HepG2 (cell line): ENCODE measurements around the gene EMID1. TPM values are rescaled to one million over a fixed set of nuclear protein-coding genes. Genes with fewer than 3 reads are reported as not detected.
"Not testable (repeated sequence)": the region's sequence is repeated elsewhere in the genome, so short reads cannot be mapped to it uniquely, and the experiment has no call there.

Source experiments
- ATAC-seq: fragments of 200-7000 bp; cut with Tn5 transposase; 3 replicates; pipeline ENCODE4 v1.9.1; 2020; ENCODE audit warnings: mild to moderate bottlenecking, moderate library complexity
- BruUV-seq: library from RNA; stranded (reverse); fragments of 400-500 nt; replicated peaks from 2 replicates; lab custom pipeline; 2021; lab: Mats Ljungman, UMichigan
- CTCF ChIA-PET: fragments of 300-600 bp; formaldehyde crosslinking; extraction: SDS; loops from one replicate; lab custom pipeline; 2021; ENCODE audit warnings: low total read pairs, inconsistent platforms, low intra/inter-chr PET ratio; lab: Yijun Ruan, JAX
- POLR2A ChIA-PET: fragments of 350-600 bp; sonication (Branson Sonifier 250); formaldehyde crosslinking; loops from one replicate; lab custom pipeline; 2020; ENCODE audit warnings: antibody characterized with exemption, inconsistent platforms; lab: Yijun Ruan, JAX
- DNase-seq: peaks from one replicate; pipeline ENCODE4 v3.0.0-alpha.2; 2015; ENCODE audit warnings: low spot score
- FAIRE-seq: peaks from 3 replicates; lab custom pipeline; 2011; peaks lifted over from hg19 to GRCh38; lab: Jason Lieb, UNC
- H2AFZ ChIP-seq: one replicate; pipeline ENCODE4 v1.6.1; 2011; ENCODE audit warnings: low read length, inconsistent platforms
- H3K27ac ChIP-seq: fragments of 300-600 bp; 3 replicates; pipeline ENCODE4 v1.8.0; 2011; ENCODE audit warnings: mixed run types, mild to moderate bottlenecking, mixed read lengths, low read length, inconsistent platforms; ENCODE audit not compliant: insufficient read depth; ENCODE audit errors: extremely low read length
- H3K27me3 ChIP-seq, 2 experiments: fragments of 200-600 bp in 1 of 2; 2 replicates in 1 of 2; 3 replicates in 1 of 2; pipeline versions ENCODE4 v1.6.0 to v1.8.0; 2011; ENCODE audit warnings: low read length in 2 of 2, mild to moderate bottlenecking in 2 of 2, moderate library complexity in 2 of 2, inconsistent platforms in 1 of 2; ENCODE audit not compliant: insufficient read depth in 2 of 2, control insufficient read depth in 1 of 2
- H3K36me3 ChIP-seq, 2 experiments: fragments of 200-600 bp in 1 of 2; replicated peaks in 1 of 2; 2 replicates in 1 of 2; 3 replicates in 1 of 2; pipeline versions ENCODE4 v1.5.1 to v1.8.0; 2011; ENCODE audit warnings: low read length in 2 of 2, inconsistent platforms in 1 of 2; ENCODE audit not compliant: insufficient read depth in 2 of 2, control insufficient read depth in 1 of 2
- H3K4me1 ChIP-seq: 2 replicates; pipeline ENCODE4 v1.5.1; 2012; ENCODE audit warnings: low read length, inconsistent platforms; ENCODE audit not compliant: insufficient read depth
- H3K4me2 ChIP-seq: 2 replicates; pipeline ENCODE4 v1.6.0; 2011; ENCODE audit warnings: low read depth, low read length, inconsistent platforms
- H3K4me3 ChIP-seq, 3 experiments: fragments of 200-600 bp in 1 of 3; sonication (generic), shearing (Covaris generic) in 1 of 3; replicated peaks in 1 of 3; 2 replicates each; pipeline ENCODE4 v1.5.1; 2011 to 2016; ENCODE audit warnings: low read length in 3 of 3, inconsistent platforms in 2 of 3, low read depth in 2 of 3, mild to moderate bottlenecking in 2 of 3, control low read depth in 1 of 3, mixed read lengths in 1 of 3; ENCODE audit not compliant: insufficient read depth in 1 of 3
- H3K79me2 ChIP-seq: one replicate; pipeline ENCODE4 v1.6.1; 2011; ENCODE audit warnings: low read length, inconsistent platforms; ENCODE audit not compliant: insufficient read depth
- H3K9ac ChIP-seq: 2 replicates; pipeline ENCODE4 v1.6.0; 2011; ENCODE audit warnings: mild to moderate bottlenecking, low read depth, low read length, inconsistent platforms; ENCODE audit not compliant: insufficient read depth
- H3K9me3 ChIP-seq: 2 replicates; pipeline ENCODE4 v1.5.1; 2012; ENCODE audit warnings: mild to moderate bottlenecking, low read length
- H4K20me1 ChIP-seq: 2 replicates; pipeline ENCODE4 v1.6.0; 2011; ENCODE audit warnings: inconsistent platforms, mild to moderate bottlenecking, low read length, moderate library complexity; ENCODE audit not compliant: insufficient read depth
- FOSL2 ChIP-seq: sonication (generic); formaldehyde crosslinking; IDR thresholded peaks from 2 replicates; pipeline ENCODE4 v1.4.0; 2020; ENCODE audit warnings: missing genetic modification reagents
- ZFP41 ChIP-seq: sonication (generic); formaldehyde crosslinking; IDR thresholded peaks from 2 replicates; pipeline ENCODE4 v1.4.0; 2020; ENCODE audit warnings: mild to moderate bottlenecking, missing genetic modification reagents, borderline replicate concordance
- whole genome bisulfite sequencing: methylation state at CpG from one replicate; pipeline ENCODE4 v1.1.6; 2017; ENCODE audit warnings: low lambda C conversion rate; 5-methylcytosine and 5-hydroxymethylcytosine counted together
- in situ Hi-C: cut with HindIII; loops from 2 replicates; pipeline ENCODE4 v1.10.0; 2017; ENCODE audit warnings: low pct_unique_long_range_greater_than_20kb; ENCODE audit not compliant: extremely low pct_ligation_motif_present
- intact Hi-C: fragments of 100-400 bp; cut with micrococcal nuclease; formaldehyde crosslinking; loops from one replicate; pipeline ENCODE4 v1.10.0; 2022; ENCODE audit not compliant: unreplicated experiment
- polyA plus RNA-seq, 8 experiments: library from polyadenylated mRNA; depleted of rRNA in 3 of 8; stranded (reverse) in 7 of 8; unstranded in 1 of 8; fragments of >200 nt; fragmentation: Illumina TruSeq in 4 of 8; extraction: Trizol in 4 of 8; gene quantifications; 2 replicates each; pipeline versions ENCODE4 v1.2.1 to v1.2.3, GENCODE V29; 2011 to 2016; ENCODE audit warnings: low read depth in 4 of 8, missing spikeins in 1 of 8, mixed read lengths in 1 of 8; ENCODE audit not compliant: insufficient read depth in 1 of 8
- total RNA-seq, 5 experiments: library from RNA; depleted of rRNA; stranded (reverse); fragments of >200 nt; fragmentation: Illumina TruSeq; extraction: Trizol; gene quantifications; 2 replicates each; pipeline ENCODE4 v1.2.3, GENCODE V29; 2016; ENCODE audit warnings: low read depth in 1 of 5

The EMID1 gene
- total and polyA plus RNA-seq, 2 of the 13 experiments (the other 11 are each of a cell fraction or from before 2014, with no cell fraction given): 0.45 to 0.82 TPM

- H3K9ac ChIP-seq: no peak overlapping the region
- peaks cover 6 to 7% of the 10 kb centered on the region in 2 experiments; a peak in 4 of 5 replicates for H3K27me3 ChIP-seq
- no peaks in the 10 kb centered on the region for H3K9me3 ChIP-seq
- 33% methylated on average over 1 of the region's 1 CpG for WGBS
- no peaks in the 10 kb centered on the region for H3K36me3 ChIP-seq
- CTCF ChIA-PET: no interaction called here
- in situ Hi-C loops: no loop called here
- no peak overlapping the region for H3K4me3 ChIP-seq
- H4K20me1 ChIP-seq: no peaks in the 10 kb centered on the region
- POLR2A ChIA-PET: no interaction called here
- FAIRE-seq (no peak), DNase-seq (no peak), ATAC-seq (peak; percentile 9; the same call in 2 of the 3 replicates)
- H3K4me1 ChIP-seq: peaks cover 30% of the 10 kb centered on the region
- no peaks in the 10 kb centered on the region for H3K79me2 ChIP-seq
- no peak overlapping the region for H2AFZ ChIP-seq
- H3K27ac ChIP-seq: no peak overlapping the region
- intact Hi-C loops: no loop called here
- BruUV-seq: no TSS peak
- peak overlapping the region; percentile 59; the same call in 1 of the 2 replicates for H3K4me2 ChIP-seq
- TF ChIP-seq ZFP41 (CRISPR knock-in tag) (0 out of 2 replicates have a peak, but pooled peaks have one; percentile 1), FOSL2 (no peak)
Observed at GRCh38 chr22:29233277-29233877, 27.7 kb downstream of the EMID1 start.

GRCh38 chr22:29240481-29240880 lies 34.8 kb downstream of the EMID1 start:
- H3K4me3 ChIP-seq, intact Hi-C loops, H3K4me2 ChIP-seq, FAIRE-seq, H3K9me3 ChIP-seq, H4K20me1 ChIP-seq, H3K27me3 ChIP-seq, BruUV-seq, DNase-seq, CTCF ChIA-PET, H3K4me1 ChIP-seq, ATAC-seq, H3K9ac ChIP-seq, in situ Hi-C loops, H3K79me2 ChIP-seq, H3K36me3 ChIP-seq, H3K27ac ChIP-seq, POLR2A ChIA-PET, H2AFZ ChIP-seq: not testable (repeated sequence)
- WGBS: 60% methylated on average over 9 of the region's 9 CpGs
